ENCODE data around the gene PTPRN2.

Gene PTPRN2

DNA sequence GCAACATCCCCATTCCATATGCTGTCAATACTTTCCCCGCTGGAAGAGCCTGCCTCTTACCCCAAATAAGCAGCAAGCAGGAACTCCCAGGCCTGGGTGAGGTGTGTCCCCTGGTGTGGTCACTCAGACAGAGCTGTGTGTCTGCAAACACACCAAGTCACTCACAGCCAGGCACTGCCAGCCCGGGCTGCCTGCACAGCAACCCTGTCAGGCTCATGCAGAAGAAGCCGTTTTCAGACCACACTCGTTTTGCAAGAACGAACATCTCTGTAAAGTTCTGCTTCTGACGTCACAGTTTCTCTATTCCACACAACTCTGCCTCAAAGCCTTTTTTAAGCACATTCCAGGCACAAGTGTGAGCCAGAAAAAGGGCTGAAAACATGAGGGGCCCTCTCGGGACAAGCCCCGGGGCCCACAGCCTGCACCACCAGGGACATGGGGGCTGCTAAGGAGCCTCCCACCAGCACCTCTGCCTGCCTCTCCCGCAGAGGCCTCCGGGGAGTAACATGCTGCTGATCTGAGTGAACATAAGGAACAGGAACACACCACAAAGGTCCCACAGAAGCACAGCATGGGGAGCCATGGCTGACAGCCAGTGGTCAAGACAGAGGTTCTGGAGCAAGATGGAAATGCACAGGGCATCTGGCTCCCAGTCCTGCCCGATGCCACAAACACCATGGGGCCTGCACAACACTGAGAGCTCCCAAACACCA is 11.4 kb downstream of the PTPRN2 start:
- DNase-seq = no peak

DNA sequence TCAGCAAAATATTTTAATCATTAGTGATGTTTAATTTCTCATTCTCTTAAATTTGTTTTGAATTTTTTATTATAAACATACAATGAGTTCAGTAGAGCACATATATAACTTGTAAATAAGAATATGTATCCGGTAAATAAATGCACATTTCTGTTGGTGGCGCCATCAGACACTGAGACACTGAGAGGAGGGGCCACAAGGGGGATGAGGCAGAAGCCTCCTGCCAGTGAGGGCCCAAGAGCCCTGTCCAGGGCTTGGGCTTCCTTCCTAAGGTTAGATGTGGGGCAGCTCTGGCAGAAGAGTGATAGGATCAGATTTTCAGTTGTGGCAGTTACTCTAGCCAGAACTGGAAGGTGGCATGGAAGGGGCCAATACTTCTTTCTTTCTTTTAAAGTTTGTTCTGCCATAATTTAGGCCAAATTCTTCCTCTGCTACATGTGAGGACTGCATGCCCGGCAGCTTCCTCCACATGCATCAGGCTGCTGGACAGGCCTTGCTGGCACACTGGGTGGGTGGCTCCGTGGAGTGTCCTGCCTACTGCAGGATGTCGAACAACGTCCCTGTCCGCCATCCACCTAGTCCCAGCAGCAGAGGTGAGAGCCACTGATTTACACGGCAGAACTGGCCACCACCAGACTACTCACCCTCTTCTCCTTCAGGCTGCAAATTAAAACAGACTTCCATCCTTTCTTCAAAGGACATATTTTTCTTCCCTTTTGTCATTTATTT is 13.2 kb downstream of the PTPRN2 start:
- no peak for DNase-seq

DNA sequence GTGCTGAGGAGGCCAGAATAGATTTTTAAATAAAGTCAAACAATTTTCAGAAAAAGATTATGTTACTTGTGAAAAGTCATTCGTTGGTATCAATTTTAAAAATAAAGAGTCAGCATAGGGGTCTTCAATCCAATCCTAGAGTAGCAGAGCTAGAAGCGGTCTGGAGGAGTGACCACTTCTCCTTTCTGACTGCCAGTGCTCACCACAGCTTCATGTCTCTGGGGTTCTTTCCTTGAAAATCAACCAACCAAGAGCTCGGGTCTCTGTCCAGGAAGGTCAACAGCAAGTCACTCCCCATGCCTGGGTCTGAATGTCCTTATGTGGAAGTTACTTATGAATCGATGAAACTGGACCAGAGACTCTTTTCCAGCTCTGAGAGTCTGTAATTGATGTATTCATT is 14.3 kb downstream of the PTPRN2 start:
- no peak for DNase-seq

DNA sequence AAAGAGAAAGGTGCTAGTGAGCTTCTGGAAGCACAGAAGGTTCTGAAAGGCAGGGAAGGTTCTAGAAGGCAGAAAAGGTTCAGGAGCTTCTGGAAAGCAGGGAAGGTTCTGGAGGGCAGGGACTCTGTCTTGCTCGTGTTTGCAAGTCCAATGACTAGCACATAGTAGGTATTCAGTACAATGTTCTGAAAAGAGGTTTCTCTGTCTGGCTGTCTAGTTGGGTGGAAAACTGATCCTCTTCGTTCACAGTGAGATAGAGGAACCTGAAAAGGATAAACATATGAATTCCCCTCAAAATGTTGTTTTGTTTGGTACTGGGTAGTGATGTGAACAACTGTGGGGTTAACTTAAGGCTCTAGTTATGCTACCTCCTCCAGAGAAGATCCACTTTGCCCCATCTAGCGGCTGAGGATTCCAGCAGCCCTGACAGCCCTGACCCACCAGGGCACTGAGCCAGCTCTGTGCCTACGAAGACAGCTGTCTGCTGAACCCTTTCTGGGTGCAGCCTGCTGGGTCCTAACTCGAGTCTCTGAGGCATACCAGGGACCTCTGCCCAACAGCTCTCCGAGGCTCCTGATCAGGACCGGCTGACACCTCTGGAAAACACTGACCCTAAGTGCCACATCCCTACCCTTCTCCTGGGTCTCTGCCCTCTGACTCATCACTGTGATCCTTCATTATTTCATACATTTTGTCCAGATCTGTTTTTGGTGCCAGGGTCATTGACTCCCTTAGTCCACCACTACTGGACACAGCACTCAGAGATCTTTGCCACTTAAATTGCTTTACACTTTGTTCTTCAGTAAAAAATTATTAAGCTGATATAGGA is 15.4 kb downstream of the PTPRN2 start:
- peak; percentile 55 for DNase-seq

DNA sequence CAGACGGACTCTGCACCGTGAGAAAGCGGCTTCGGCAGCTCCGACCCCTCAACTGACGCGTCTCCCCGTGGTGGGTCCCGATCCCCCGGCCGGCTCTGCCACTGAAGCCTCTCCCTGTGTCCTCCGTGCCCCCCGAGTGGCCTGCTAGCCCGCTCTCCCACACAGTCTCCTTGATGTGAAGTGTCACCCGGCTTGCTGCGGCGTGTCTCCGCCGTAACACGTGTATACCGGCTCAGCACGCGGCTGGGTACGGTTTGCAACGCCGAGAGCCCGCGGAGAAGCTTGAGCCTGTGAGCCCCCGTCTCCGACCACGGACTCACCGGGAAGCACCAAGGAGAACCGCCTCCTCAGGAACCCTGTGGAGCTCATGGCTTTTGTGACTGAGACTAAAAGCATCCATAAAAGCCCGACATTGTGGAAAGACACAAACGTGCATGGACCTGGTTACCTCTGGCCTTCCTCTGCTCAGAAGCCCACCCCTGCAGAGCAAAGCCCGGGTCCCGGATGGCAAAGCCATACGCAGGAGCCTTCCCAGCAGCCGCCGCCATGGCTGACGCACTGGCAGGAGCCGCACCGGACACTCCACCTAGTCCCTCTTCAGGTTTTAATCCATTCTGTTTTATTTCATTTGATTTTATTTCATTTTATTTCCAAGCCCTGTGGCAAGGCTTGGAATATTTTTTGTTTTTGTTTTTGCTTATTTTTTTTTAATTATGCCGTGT is 17.0 kb downstream of the PTPRN2 start:
- DNase-seq = no peak

DNA sequence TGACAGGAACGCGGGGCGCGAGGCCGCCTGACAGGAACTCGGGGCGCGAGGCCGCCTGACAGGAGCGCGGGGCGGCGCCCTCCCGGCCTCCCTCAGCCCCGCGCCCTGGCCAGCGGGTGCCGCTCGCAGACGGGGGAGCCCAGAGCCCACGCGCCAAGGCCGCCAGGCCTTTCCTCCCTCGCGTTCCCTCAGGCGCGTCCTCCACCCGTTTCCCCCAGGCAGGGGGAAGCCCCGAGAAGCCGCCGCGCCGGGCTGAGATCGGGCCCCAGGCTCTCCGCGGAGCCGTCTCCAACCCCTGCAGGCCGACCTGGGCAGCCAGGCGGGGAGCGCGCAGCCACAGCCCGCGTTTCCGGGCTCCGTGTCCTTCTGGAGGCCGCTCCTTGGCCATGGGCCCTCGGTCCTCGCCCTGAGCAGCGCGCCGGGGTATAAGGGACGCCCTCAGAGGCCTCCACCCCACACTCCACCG is 17.7 kb downstream of the PTPRN2 start:
- DNase-seq = no peak

DNA sequence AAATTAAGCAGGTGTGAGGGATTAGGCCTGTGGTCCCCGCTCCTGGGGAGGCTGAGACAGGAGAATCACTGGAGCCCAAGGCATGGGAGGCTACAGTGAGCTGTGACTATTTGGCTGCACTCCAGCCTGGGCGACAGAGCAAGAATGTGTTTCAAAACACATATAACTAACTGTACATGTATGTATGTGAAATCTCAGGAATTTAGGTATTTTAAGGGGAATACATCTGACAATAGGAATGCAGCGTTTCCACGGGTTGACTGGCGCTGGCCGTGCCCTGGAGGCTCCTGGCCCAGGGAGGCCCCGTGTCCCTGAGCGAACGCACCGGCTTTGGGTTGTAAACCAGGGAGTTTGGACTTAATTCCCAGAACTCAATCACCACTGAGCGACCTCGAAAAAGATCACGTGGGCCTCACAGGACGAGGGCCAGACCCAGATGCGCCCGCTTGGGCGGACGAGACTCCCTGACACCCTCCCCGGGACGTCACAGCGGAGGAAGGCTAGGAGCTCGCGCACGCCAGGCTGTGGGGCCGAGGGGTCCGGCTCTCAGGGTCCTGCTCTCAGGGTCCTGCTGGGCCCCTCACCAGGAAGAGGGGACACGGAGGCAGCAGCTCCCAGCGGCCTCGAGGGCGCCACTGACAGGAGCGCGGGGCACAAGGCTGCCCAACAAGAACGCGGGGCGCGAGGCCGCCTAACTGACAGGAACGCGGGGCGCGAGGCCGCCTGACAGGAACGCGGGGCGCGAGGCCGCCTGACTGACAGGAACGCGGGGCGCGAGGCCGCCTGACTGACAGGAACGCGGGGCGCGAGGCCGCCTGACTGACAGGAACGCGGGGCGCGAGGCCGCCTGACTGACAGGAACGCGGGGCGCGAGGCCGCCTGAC is 18.4 kb downstream of the PTPRN2 start:
- DNase-seq = no peak

DNA sequence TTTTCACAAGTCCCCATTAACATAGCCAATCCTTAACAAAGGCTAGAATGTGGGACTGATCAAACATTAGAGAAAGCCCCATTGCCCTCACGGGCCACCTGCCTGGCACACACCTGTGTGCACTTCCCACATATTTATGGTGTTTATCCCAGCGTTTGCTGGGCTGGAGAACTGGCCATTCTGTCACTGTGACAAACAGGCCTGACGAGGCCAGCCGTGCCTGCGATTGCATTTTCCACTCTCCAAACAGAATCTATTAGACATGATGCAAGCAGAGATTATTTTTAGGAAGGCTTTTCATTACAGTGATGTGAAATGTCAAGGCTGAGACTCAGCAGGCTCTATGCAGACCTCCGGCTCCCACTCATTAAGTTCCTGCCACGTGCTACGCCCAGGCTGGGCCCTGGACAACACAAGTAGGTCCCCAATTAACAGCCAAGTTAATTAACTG is 20.4 kb downstream of the PTPRN2 start:
- peak; percentile 4 for DNase-seq

DNA sequence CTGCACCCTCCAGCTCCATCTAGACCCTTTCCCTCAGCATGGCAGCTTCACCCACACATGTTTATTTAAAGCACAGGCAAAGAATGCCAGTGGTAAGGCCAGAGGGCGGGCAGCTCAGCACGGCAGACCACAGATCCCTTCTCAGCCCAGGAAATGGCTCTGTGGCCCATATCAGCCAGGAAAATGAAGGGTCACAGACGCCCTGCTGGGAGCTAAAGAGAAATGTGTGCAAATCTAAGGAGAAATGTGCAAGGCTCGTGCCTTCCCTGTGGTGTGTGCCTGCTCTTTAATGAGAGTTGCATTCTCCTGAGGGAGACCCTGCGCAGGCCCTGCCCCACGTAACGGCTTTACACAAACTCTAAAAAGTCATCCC is 23.0 kb downstream of the PTPRN2 start:
- no peak for DNase-seq

DNA sequence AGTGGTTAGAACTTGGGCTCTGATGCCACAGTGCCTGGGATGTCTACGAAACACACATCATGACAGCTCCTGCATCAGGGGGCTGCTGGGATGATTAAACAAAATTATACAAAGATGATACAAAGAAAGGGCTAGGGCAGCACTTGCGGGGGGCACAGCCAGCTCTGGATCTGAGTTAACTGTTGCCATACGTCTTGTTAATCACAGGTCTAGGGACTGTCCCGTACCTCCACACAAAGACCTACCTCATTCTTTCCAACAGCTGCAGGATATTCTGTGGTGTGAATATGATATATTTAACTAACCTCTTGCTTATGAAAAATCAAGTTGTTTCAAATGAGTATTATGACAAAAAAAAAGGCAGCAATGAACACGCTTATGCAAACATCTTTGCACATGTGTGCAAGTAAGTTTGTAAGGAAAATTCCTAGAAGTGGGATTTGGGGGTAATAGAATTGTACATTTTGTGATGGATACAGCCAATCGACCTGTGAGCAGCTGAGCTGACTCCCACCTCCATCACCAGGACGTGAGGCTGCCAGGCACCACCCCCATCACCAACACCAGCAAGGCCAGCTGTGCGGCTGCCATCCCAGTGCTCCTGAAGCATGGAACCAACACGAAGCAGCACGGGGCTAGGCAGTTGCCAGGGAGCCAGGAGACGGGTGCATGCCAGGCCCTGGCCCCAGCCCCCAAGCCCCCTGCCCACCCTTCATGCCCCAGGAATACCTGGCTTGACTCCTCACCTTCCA is 23.5 kb downstream of the PTPRN2 start:
- no peak for DNase-seq

DNA sequence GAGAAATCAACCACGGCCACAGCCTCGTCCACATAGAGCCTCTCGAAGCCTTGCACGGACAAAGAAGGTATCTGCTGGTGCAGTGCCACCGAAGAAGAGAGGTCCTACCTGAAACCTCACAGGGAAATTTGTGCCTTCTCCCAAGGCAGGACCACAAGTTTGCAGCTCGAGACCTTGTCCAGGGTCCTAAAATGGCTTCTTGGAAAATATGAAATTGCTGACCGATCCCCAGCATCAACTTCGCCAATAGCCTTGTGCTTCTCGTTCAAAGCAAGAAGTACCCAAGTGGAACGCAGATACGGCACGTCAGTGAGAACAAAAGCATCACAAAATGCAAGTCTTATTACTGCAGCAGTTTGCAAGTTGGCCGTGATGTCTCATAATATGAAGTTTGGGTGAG is 24.6 kb downstream of the PTPRN2 start:
- no peak for DNase-seq

DNA sequence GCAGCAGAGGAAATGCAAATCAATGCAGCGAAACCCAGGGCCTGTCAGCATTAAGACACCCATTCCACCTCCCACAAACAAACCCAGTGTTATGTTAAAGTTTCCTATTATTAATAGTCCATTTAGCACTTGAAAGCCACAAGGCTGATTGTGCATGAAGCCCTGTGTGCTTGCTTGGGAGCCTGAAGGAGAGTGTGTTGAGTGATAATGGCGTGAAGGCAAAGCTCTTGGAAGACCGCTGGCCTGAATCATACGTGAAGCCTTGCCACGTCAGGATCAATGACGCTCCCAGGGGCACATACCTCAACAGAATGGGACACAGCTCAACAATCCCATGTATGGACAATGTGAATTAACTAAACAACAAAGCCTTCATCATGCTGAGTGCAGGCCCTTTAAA is 25.1 kb downstream of the PTPRN2 start:
- no peak for DNase-seq

DNA sequence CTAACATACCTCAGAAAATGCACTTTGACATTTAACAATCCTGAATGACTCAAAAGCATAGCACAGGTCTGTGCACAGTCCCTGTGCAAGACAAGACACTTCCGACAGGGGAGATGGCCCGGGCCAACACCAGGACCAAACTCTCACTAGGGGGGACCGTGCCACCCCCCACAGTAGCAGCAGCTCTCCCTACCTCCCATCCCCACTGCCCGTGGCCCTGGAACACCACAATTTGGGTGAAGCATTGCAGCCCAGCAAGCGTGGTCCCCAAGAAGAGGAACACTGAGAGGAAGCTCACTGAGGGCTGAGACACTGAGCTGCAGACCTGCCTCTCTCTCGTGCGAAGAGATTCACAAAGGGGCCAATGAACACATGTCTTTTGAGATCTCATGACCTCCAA is 26.0 kb downstream of the PTPRN2 start:
- DNase-seq = no peak

DNA sequence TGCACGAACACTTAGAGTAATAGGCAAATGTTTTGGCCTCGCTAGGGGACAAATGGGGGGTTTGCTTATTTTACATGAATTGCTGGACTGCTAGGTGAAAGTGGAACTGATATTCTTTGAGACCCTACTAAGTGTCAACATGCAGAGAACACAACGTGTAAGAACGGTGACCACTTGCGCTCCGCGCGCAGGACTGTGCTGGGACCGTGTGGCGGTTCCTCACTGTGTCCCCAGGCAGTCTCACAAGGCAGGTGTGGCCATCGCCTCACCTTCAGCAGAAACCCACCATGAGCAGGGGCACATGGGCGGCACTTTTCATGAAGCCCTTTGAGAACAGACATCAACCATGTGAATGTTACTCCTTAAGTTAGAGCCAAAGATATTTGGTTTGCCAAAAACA is 27.2 kb downstream of the PTPRN2 start:
- no peak for DNase-seq

DNA sequence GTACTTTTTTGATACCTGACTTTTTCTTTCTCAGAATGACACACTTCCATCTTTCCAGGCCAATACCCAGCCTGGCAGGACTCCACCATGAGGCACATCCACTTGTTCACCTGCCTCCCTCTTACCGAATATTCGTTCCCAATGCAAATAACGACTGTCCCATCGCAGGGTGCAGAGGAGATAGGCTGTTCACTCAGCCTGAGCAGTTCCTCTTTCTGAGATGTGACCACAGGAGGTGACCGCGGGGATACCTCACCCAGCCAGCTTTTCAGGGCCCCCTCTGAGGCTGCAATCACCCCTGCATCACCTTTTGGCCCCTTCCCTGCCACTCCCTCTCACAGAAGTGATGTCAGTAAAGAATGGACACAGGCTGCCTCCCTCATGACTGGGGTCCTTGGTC is 28.3 kb downstream of the PTPRN2 start:
- DNase-seq = no peak

DNA sequence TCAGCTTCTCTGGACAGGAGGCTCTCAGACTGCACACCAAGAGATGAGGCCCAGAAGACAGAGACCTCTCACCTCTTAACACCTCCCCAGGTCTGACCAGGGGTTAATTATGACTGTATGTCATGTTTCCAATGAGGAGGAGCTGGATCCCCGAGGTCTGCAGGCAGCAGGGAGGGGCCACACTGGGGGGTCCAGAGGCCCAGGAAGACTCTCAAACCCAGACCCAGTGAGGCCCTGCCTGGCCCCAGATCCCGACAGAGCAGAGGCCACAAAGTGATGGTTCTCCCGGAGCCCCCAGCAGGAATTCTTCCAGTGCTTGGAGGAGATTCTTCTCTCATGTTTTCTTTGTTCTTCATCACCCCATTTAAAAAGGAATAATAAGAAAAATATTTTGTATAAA is 28.8 kb downstream of the PTPRN2 start:
- no peak for DNase-seq

DNA sequence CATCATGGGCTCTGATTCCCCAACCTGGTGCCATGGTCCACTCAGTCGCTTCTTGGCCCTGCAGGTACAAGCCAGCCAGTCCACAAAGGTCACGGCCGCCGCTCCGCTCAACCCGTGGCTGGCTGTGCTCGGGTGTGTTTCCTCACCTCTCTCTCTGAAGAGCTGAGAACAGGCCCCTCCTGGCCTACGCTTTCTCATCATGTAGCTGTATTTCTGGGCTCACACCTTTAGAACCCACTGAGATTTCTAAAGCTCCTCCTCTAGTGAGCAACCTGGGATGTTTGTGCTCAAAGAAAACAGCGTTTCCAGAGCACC is 30.2 kb downstream of the PTPRN2 start:
- no peak for DNase-seq

DNA sequence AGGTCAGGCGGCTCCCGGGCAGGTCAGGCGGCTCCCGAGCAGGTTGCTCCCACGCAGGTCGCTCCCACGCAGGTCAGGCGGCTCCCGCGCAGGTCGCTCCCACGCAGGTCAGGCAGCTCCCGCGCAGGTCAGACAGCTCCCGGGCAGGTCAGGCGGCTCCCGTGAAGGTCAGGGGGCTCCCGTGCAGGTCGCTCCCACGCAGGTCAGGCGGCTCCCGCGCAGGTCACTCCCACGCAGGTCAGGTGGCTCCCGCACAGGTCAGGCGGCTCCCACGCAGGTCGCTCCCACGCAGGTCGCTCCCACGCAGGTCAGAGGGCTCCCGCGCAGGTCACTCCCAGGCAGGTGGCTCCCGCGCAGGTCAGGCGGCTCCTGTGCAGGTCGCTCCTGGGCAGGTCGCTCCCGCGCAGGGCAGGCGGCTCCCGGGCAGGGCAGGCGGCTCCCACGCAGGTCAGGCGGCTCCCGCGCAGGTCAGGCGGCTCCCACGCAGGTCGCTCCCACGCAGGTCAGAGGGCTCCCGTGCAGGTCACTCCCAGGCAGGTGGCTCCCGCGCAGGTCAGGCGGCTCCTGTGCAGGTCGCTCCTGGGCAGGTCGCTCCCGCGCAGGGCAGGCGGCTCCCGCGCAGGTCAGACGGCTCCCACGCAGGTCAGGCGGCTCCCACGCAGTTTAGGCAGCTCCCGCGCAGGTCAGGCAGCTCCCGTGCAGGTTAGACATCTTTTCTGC is 30.7 kb downstream of the PTPRN2 start:
- DNase-seq = no peak

DNA sequence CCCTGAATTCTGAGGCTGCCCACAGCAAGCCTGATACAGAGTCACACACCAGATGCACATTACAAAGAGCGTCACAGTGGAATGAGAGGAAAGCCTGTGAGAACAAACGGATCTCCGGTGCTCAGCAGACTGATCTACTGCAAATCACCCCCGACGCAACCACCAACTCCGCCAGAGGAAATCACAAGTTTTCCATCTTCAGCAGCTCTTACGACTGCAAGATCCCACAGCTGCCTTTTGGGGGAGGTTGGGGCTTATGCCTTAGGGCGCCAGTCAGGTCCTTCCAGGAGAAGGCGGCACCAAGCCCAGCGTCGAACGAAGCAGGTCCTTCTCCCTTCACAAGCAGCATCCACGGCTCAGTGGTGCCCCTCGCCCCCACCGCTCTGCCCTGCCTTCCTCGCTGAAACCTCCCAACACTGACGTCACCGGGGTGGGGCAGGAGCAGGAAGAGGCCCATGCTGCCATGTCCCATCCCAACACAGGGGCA is 32.5 kb downstream of the PTPRN2 start:
- no peak for DNase-seq

DNA sequence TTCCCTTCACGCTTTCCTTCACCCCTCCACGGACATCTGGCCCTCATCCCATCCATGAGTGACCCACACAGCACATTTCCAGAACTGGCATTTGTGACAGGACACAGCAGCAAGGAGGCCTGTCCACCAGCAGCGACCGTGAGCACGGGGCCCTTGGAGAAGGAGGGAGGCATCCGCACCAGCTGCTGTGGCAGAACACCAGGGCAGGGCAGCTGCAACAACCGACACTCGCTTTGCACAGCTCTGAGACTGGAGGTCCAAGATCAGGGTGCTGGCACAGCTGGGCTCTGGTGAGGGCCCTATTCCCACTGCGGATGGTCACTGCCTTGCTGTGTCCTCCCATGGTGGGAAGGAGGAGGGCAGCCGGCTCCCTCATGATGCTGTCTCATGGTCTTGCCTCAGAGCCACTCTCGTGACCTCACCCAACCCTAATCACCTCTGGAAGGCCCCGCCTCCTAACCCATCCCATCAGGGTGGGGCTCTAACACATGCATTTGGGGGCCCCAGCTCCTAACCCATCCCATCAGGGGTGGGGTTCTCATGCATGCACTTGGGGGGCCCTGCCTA is 36.7 kb downstream of the PTPRN2 start:
- no peak for DNase-seq
